Bronchial epithelial cell (primary cell): Measurements from ENCODE around the gene DAB1. TPM values are rescaled to one million over a fixed set of nuclear protein-coding genes. Genes with fewer than 3 reads are reported as not detected.

ENCODE experiments used
- DNase-seq: peaks from one replicate; pipeline ENCODE4 v3.0.0-alpha.2; 2010; ENCODE audit warnings: low read depth
- FAIRE-seq: peaks from 2 replicates; lab custom pipeline; 2011; peaks lifted over from hg19 to GRCh38; lab: Jason Lieb, UNC
- H3K27me3 ChIP-seq: 2 replicates; pipeline ENCODE4 v1.5.1; 2011; ENCODE audit warnings: low read length; ENCODE audit not compliant: control insufficient read depth, insufficient read depth
- H3K36me3 ChIP-seq: 2 replicates; pipeline ENCODE4 v1.5.1; 2011; ENCODE audit warnings: low read length; ENCODE audit not compliant: control insufficient read depth, insufficient read depth
- H3K4me3 ChIP-seq: 2 replicates; pipeline ENCODE4 v1.5.1; 2011; ENCODE audit warnings: mild to moderate bottlenecking, low read depth, low read length, control low read depth
- total RNA-seq: library from RNA; depleted of rRNA; stranded (reverse); fragments of >200 nt; gene quantifications from 2 replicates; pipeline ENCODE4 v1.2.1, GENCODE V29; 2014
- TF ChIP-seq, protein P1 (sequence below): IDR thresholded peaks from 2 replicates; pipeline ENCODE4 v1.5.1; 2011; ENCODE audit warnings: mild to moderate bottlenecking, moderate library complexity, low read length, control low read depth, inconsistent platforms; ENCODE audit not compliant: insufficient read depth, severe bottlenecking

Gene DAB1
- total RNA-seq, 1 donor from 2014 or later = not detected

DNA sequence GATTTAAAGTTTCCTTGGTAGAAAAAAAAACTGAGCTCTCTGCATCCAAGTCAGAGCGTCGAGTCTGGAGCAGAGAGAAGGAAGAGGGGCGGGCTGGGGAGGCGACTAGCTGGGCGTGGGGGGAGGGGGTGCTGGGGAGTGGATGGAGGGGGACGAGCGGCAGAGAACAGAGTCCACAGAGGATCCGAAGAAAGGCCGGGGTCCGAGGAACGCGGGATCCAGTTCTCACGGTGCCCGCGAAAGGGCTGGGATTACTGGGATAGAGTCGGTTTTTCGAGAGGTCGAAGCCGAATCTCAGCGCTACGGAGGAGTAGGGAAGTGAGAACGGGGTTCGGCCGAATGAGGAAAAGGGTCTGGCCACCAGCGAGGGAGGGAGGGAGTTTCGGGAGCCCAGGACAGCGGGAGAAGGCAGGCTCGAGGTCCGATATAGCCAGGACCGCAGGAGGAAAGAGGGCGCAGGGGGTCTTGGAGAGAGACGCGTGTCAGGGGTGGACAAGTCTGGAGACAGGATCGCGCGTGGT, 665 bp downstream of the DAB1 start:
- DNase-seq (no peak), FAIRE-seq (no peak)
- H3K4me3 ChIP-seq = no peak overlapping the region
- TF ChIP-seq, protein P1, sequence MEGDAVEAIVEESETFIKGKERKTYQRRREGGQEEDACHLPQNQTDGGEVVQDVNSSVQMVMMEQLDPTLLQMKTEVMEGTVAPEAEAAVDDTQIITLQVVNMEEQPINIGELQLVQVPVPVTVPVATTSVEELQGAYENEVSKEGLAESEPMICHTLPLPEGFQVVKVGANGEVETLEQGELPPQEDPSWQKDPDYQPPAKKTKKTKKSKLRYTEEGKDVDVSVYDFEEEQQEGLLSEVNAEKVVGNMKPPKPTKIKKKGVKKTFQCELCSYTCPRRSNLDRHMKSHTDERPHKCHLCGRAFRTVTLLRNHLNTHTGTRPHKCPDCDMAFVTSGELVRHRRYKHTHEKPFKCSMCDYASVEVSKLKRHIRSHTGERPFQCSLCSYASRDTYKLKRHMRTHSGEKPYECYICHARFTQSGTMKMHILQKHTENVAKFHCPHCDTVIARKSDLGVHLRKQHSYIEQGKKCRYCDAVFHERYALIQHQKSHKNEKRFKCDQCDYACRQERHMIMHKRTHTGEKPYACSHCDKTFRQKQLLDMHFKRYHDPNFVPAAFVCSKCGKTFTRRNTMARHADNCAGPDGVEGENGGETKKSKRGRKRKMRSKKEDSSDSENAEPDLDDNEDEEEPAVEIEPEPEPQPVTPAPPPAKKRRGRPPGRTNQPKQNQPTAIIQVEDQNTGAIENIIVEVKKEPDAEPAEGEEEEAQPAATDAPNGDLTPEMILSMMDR = no peak
- H3K36me3 ChIP-seq = no peaks in the 10 kb centered on the region
- H3K27me3 ChIP-seq = peaks cover 22% of the 10 kb centered on the region

DNA sequence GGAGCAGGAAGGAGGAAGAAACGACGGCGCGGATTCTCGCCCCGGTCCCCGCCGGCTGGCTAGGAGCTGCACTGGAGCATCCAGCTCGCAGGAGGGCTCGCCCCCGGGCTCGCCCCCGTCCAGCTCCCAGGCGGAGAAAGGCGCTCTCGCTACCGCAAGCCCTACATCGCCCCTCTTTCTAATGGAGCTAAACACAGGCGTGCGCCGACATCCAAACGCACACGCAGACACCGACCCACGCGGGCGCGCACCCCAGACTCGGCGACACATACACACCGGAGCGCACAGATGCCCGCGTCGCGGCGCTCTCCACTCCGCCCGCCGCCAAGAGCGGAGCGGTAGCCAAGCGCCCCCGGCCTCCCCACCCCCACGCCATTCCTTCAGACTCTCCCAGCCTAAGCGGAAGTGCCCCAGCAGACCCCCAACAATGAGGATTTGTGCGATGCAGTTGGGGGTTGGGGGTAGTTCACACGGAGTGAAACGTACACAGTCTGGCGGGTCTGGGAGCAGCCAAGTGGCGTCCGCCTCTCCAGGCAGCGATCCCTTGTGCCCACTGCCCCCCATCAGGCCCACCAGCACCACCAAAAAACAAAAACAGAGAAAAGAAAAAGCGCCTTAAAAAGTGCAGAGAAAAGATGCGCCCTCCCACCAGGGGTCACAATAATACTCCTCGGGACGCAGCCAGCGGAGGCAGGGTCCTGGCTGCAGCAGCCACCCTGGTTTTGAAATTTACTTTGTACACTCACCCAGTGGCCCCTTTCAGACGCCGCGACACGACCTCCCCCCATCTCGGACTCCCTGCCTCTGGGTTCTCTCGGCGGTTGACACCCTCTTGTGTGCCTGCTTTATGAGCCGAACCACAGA, 1.4 kb downstream of the DAB1 start:
- no peaks in the 10 kb centered on the region for H3K36me3 ChIP-seq
- peaks cover 25% of the 10 kb centered on the region for H3K27me3 ChIP-seq
- FAIRE-seq (no peak), DNase-seq (no peak)
- TF ChIP-seq, protein P1 = no peak
- H3K4me3 ChIP-seq = no peak overlapping the region

DNA sequence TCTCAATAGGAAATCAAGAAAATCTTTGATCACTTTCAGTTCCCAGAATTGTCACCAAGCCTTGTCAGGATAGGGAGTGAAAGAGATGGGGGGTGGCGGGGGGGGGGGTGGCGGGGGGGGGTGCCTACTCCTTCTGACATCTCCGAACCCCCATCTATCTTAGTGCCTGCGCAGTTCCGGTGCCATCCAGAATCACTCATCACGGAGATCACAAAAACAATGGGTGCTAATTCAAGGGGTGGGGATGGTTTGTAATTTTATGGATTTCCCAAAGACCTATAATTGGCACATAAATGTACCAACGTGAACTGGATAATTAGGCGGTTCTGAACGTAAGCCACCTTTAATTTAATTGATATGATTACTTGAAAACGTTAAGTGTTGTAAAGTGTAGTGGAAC, 2.1 kb downstream of the DAB1 start:
- no peak overlapping the region for H3K4me3 ChIP-seq
- TF ChIP-seq, protein P1 = no peak
- H3K36me3 ChIP-seq = no peaks in the 10 kb centered on the region
- FAIRE-seq (no peak), DNase-seq (no peak)
- H3K27me3 ChIP-seq = peaks cover 25% of the 10 kb centered on the region

DNA sequence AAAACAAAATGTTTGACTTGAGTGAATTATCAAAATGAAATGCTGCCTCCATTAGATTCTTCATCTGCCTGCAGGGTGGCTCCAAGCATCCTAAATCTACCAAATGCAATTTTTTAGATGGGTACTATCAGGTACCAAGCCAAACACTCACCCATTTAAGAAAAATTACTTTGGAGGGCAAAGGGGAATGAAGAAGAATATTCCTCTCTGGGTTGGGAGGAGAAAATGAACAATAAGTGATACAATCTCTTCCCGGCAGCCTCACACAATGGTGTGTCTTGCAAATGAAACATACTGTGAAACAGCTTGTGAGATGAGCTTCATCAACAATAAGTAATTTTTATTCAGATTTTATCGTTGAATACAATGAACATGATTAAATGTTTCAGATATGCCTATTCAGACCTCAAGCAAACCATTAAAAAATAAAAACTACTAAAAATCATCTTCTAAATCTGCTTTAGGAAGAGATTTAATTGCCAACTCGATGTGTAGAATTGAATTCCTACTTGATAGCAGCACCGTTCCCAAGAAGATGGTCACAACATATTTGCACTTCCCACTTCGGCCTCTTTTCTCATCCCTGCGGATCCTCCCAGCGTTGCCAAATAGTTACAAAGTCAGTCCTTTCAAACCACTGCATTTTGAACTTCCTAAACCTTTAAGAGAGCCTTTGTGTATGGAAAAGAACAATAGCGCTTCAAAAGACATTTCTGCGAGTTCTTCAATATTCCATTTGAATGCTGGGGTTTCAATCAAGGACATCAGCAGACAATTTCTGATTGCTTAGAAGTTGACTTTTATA, 2.7 kb downstream of the DAB1 start:
- TF ChIP-seq, protein P1 = no peak
- Histone ChIP-seq H3K27me3 (peaks cover 25% of the 10 kb centered on the region), H3K36me3 (no peaks in the 10 kb centered on the region), H3K4me3 (no peak overlapping the region)
- DNase-seq (no peak), FAIRE-seq (no peak)

DNA sequence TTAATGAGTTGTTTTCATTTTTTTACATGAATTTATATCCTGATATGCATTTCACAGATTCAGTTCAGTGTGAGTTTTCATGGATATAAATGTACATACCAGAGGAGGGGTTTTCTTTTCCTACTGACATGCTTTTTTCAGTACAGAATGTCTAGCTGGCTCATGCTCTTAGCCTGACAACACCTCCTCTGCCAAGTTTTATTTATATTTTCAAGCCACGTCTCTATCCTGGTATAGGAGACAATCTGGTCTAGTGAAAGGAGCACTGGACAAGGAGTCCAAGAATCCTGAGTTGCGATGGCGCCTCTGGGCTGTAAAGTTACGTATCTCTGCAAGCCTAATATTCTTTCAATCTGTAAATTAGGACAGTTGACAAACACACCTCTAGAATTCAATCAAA, 4.9 kb downstream of the DAB1 start:
- no peak for FAIRE-seq
- TF ChIP-seq, protein P1 = no peak
- no peak for DNase-seq
- H3K4me3 ChIP-seq = no peak overlapping the region
- peaks cover 22% of the 10 kb centered on the region for H3K27me3 ChIP-seq
- no peaks in the 10 kb centered on the region for H3K36me3 ChIP-seq
